Measurements from ENCODE around the gene CYSRT1. TPM values are rescaled to one million over a fixed set of nuclear protein-coding genes. Genes with fewer than 3 reads are reported as not detected.
A peak's percentile ranks its signal among the peaks of the same experiment; 100 is the strongest.
"Not testable (repeated sequence)": the region's sequence is repeated elsewhere in the genome, so short reads cannot be mapped to it uniquely, and the experiment has no call there.

The CYSRT1 gene
- total RNA-seq, 1 donor from 2014 or later = not detected

GRCh38 chr9:137231372-137232039 is 6.5 kb downstream of the CYSRT1 start:
- intact Hi-C loops (cut with DNase I) = no loop called here
- DNase-seq (ENCODE audit: missing footprints) (no peak), ATAC-seq (no peak)

GRCh38 chr9:137232101-137232500 is 7.1 kb downstream of the CYSRT1 start:
- ATAC-seq (no peak), DNase-seq (ENCODE audit: missing footprints) (no peak)
- intact Hi-C loops (cut with DNase I) = no loop called here

GRCh38 chr9:137232510-137232909 is 7.5 kb downstream of the CYSRT1 start:
- intact Hi-C loops (cut with DNase I) = no loop called here
- DNase-seq (ENCODE audit: missing footprints) (no peak), ATAC-seq (no peak)

- DNase-seq (ENCODE audit: missing footprints) (no peak), ATAC-seq (no peak)
- intact Hi-C loops (cut with DNase I) = no loop called here
Observed at GRCh38 chr9:137233143-137233980, 8.4 kb downstream of the CYSRT1 start.

- DNase-seq (ENCODE audit: missing footprints) (no peak), ATAC-seq (no peak)
- intact Hi-C loops (cut with DNase I) = no loop called here
Observed at GRCh38 chr9:137234055-137234697, 9.2 kb downstream of the CYSRT1 start.

- intact Hi-C loops (cut with DNase I) = loop anchor here (5.0 kb wide), 1 partner anchor 48 kb away; the partner anchor contains the start of genes ANAPC2 and SSNA1
Observed at GRCh38 chr9:137234758-137235423, 9.9 kb downstream of the CYSRT1 start.

GRCh38 chr9:137235424-137236237 is 10.7 kb downstream of the CYSRT1 start:
- intact Hi-C loops (cut with DNase I) = loop anchor here (5.0 kb wide), 1 partner anchor 48 kb away; the partner anchor contains the start of genes ANAPC2 and SSNA1
- ATAC-seq = no peak
- no peak for DNase-seq (ENCODE audit: missing footprints)

More at GRCh38 chr9:137234758-137235423, 9.9 kb downstream of the CYSRT1 start:
- no peak for DNase-seq (ENCODE audit: missing footprints)
- ATAC-seq = no peak

GRCh38 chr9:137236238-137236935 is 11.4 kb downstream of the CYSRT1 start:
- ATAC-seq (peak; percentile 29), DNase-seq (ENCODE audit: missing footprints) (peak; percentile 92)
- intact Hi-C loops (cut with DNase I) = loop anchor here (5.0 kb wide), 1 partner anchor 49 kb away; the partner anchor contains the start of genes ANAPC2 and SSNA1

GRCh38 chr9:137236936-137237421 is 12.0 kb downstream of the CYSRT1 start:
- DNase-seq (ENCODE audit: missing footprints) (no peak), ATAC-seq (no peak)
- intact Hi-C loops (cut with DNase I) = loop anchor here (5.0 kb wide), 1 partner anchor 50 kb away; the partner anchor contains the start of genes ANAPC2 and SSNA1

GRCh38 chr9:137237759-137238726 is 13.1 kb downstream of the CYSRT1 start:
- DNase-seq (ENCODE audit: missing footprints) = no peak
- intact Hi-C loops (cut with DNase I) = loop anchor here (5.0 kb wide), 1 partner anchor 51 kb away; the partner anchor contains the start of genes ANAPC2 and SSNA1

GRCh38 chr9:137239541-137240200 is 14.7 kb downstream of the CYSRT1 start:
- DNase-seq (ENCODE audit: missing footprints); ATAC-seq: not testable (repeated sequence)
- intact Hi-C loops (cut with DNase I) = loop anchor here (2.0 to 5.0 kb wide), 3 partner anchors 37 to 61 kb away; partner anchors contain the start of genes ANAPC2, SSNA1 and TOR4A

More at GRCh38 chr9:137237759-137238726, 13.1 kb downstream of the CYSRT1 start:
- ATAC-seq = no peak

- intact Hi-C loops (cut with DNase I) = loop anchor here (2.0 kb wide), 2 partner anchors 36 to 60 kb away; partner anchors contain the start of gene TOR4A
- peak; percentile 91 for DNase-seq (ENCODE audit: missing footprints)
- ATAC-seq = peak; percentile 70
Observed at GRCh38 chr9:137240318-137240840, 15.4 kb downstream of the CYSRT1 start.

GRCh38 chr9:137240841-137241489 is 16.0 kb downstream of the CYSRT1 start, which contains the start of gene TUBB4B:
Gene TUBB4B, plus strand, starts transcription at chr9:137241287. Its CDS starts 74 bp downstream, at chr9:137241361.
- DNase-seq (ENCODE audit: missing footprints) = peak; percentile 99
- intact Hi-C loops (cut with DNase I) = loop anchor here (2.0 kb wide), 2 partner anchors 36 to 60 kb away; partner anchors contain the start of gene TOR4A
- peak; percentile 91 for ATAC-seq

Data from Right ventricle myocardium inferior (tissue), 1 donor.